ENCODE data around the gene TOR4A. TPM values are rescaled to one million over a fixed set of nuclear protein-coding genes. Genes with fewer than 3 reads are reported as not detected.

The TOR4A gene
- total RNA-seq: 48.1 and 108 TPM in 2 replicates

DNA sequence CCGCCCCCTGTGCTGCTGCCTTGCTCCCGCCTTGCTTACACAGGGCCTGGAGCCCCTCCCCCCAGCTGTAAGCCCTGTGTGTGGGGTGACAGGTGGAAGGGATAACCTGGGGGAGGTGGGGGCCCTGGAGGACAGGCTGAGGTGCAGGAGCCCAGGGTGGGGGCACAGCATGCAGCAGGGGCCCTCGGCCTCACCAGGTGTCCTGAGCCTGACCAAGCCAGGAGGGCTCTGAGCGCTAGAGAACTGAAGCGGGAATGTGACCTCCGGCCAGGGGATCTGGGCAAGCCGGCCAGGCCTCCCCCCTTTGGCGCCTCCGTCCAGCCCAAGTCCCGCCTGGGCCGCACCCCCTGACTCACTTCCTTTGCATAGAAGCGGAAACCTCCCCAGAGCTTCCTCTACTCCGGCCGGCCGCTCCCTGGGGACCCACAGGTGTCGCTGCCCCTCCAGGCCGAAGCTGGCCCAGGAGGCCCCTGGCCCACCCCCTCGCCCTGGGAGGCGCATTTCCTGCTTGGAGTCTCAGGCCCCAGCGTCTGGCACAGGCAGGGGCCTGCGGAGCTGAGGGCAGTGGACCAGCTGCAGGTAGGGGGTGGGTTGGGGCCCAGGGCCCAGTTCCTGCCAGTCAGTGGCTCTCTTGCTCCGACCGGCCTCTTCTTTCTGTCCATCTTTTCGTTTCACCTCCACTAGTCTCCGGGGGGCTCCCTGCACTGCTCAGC is at the start of gene TOR4A:
TSS of gene TOR4A (plus strand) at position 398 of the 713 bp plus-strand sequence. CDS start 964 bp downstream, outside the sequence.

GRCh38 chr9:137230705-137231371 is 46.7 kb upstream of the TOR4A start, which contains the start of gene SLC34A3:
TSS of gene SLC34A3 (plus strand) at chr9:137230901. CDS start at chr9:137231703, 802 bp downstream.

GRCh38 chr9:137240841-137241489 is 36.6 kb upstream of the TOR4A start, which contains the start of gene TUBB4B:
TSS of gene TUBB4B (plus strand) at chr9:137241287. CDS start at chr9:137241361, 74 bp downstream.

GRCh38 chr9:137251194-137251461 is 26.4 kb upstream of the TOR4A start, which contains the start of gene STPG3:
TSS of gene STPG3 (plus strand) at chr9:137251286. CDS start at chr9:137251287, 1 bp downstream.

DNA sequence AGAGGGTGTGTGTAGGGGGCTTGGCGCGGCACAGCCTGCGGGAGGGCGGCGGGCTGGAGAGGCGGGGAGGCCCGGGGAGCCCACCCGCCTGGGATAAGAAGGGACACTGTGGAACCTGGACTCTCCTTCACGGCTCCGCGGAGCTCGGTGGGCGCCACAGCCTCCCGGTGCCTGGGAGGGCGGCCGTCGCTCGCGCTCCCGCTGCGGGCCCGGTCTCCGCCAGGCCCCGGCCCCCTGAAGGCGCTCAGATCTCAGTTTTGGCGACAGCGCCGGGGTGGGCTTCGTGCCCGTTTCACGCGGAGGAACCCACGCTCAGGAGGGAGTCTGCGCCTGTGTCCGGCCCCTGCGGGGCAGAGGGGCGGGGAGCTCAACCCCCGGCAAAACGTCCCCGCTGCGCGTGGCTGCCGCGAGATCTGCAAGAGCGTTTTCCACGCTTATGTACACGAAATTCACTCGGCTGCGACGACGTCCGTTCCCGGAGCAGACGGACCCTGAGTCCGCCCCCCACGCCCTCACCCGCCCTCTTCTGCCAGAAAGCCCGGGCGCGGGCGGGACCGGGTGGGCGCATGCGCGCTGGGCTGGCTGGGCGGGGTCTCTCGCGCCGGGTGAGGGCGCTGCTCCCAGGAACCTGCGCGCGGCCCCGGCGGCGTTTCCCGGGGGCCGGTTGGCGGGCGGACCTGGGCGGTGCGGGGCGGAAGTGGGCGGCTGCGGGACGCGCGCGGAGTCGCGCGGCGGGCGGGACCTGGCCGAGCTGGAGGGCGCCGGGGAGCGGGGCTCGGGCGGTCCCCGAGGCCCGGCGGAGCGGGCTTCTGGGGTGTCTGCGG is 22.7 kb upstream of the TOR4A start, which contains the start of gene NELFB:
TSS of gene NELFB (plus strand) at position 704 of the 824 bp plus-strand sequence.

GRCh38 chr9:137302118-137302448 is 24.6 kb downstream of the TOR4A start, which contains the start of gene NRARP:
TSS of gene NRARP (minus strand) at chr9:137302271. CDS start at chr9:137301928, 343 bp downstream.

Other genes with a start within 250 kb of the TOR4A start
- gene ABCA2, start 249.5 kb upstream of the TOR4A start, total RNA-seq: 18.8 and 18.9 TPM in 2 replicates
- not detected in 2 replicates for gene FUT7, start 245.6 kb upstream of the TOR4A start, total RNA-seq
- 16.0 and 21.0 TPM in 2 replicates for gene NPDC1, start 231.5 kb upstream of the TOR4A start, total RNA-seq
- not detected in 2 replicates for gene ENTPD2, start 223.7 kb upstream of the TOR4A start, total RNA-seq
- 0.22 and 15.9 TPM in 2 replicates for gene SAPCD2, start 207.2 kb upstream of the TOR4A start, total RNA-seq
- gene UAP1L1, start 200.2 kb upstream of the TOR4A start, total RNA-seq: 28.2 and 29.1 TPM in 2 replicates
- 68.1 and 103 TPM in 2 replicates for gene MAN1B1, start 190.7 kb upstream of the TOR4A start, total RNA-seq
- gene DPP7, start 163.0 kb upstream of the TOR4A start, total RNA-seq: 58.1 and 86.7 TPM in 2 replicates
- gene GRIN1, start 138.6 kb upstream of the TOR4A start, total RNA-seq: 0.29 TPM in 1 of 2 replicates, not detected in the other
- not detected in 2 replicates for gene LRRC26, start 107.7 kb upstream of the TOR4A start, total RNA-seq
- not detected in 2 replicates for gene TMEM210, start 105.7 kb upstream of the TOR4A start, total RNA-seq
- gene ANAPC2, start 89.2 kb upstream of the TOR4A start, total RNA-seq: 30.4 and 32.4 TPM in 2 replicates
- gene SSNA1, start 89.0 kb upstream of the TOR4A start, total RNA-seq: 75.5 and 82.3 TPM in 2 replicates
- 9.9 and 14.9 TPM in 2 replicates for gene TPRN, start 77.0 kb upstream of the TOR4A start, total RNA-seq
- 28.9 and 41.4 TPM in 2 replicates for gene TMEM203, start 72.1 kb upstream of the TOR4A start, total RNA-seq
- gene NDOR1, start 72.0 kb upstream of the TOR4A start, total RNA-seq: 10.1 and 15.3 TPM in 2 replicates
- 0.22 and 0.43 TPM in 2 replicates for gene RNF208, start 55.5 kb upstream of the TOR4A start, total RNA-seq
- gene CYSRT1, start 52.6 kb upstream of the TOR4A start, total RNA-seq: 0.14 and 0.66 TPM in 2 replicates
- gene RNF224, start 50.2 kb upstream of the TOR4A start, total RNA-seq: not detected in 2 replicates
- not detected in 2 replicates for gene SLC34A3, start 46.8 kb upstream of the TOR4A start, total RNA-seq
- gene TUBB4B, start 36.4 kb upstream of the TOR4A start, total RNA-seq: 93.4 and 509 TPM in 2 replicates
- gene STPG3, start 26.4 kb upstream of the TOR4A start, total RNA-seq: not detected in 2 replicates
- 44.2 and 74.0 TPM in 2 replicates for gene NELFB, start 22.4 kb upstream of the TOR4A start, total RNA-seq
- gene NRARP, start 24.5 kb downstream of the TOR4A start, total RNA-seq: 0.43 TPM in 1 of 2 replicates, not detected in the other
- gene EXD3, start 145.4 kb downstream of the TOR4A start, total RNA-seq: 5.4 and 8.3 TPM in 2 replicates
- gene NOXA1, start 145.7 kb downstream of the TOR4A start, total RNA-seq: 0.14 and 0.66 TPM in 2 replicates
- gene ENTPD8, start 163.6 kb downstream of the TOR4A start, total RNA-seq: not detected in 2 replicates
- 27.1 and 38.3 TPM in 2 replicates for gene NSMF, start 181.6 kb downstream of the TOR4A start, total RNA-seq

Data from placental pericyte (primary cell).